Measurements from ENCODE around the gene DNAJB9.

DNAJB9 gene

GRCh38 chr7:108561047-108561619 is 8.5 kb upstream of the DNAJB9 start:
- no peak overlapping the region for H3K4me3 ChIP-seq (ENCODE audit: low read length)
- no peak for DNase-seq (ENCODE audit: low read depth, low spot score)

GRCh38 chr7:108565987-108566386 is 3.7 kb upstream of the DNAJB9 start:
- no peak overlapping the region for H3K4me3 ChIP-seq (ENCODE audit: low read length)
- DNase-seq (ENCODE audit: low read depth, low spot score): no peak

DNA sequence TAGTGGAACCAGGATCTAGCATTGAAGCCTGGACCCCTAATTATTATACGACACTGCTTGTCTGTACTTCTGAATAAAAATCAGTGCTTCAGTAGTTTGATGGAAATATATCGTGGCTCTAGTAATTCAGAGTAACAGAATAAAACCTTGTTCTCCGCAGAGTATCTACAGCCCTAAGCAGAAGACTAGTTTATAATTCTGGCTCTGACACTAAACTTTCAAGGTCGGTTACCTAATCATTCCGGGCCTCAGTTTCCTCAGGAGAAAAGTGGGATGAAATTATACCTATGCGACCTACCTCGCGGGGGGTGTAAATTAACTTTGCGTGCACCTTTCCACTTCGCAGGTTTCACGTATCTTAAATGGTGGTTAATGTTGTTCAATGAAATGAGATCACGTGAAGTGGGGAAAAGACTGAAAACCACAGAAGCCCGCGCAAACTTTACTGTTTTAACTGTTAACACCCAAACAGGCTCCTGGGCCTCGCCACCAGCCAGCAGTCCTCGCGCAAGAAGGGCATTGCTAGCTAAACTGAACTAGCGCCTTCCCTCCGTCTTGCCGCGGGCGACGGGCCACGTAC is 783 bp upstream of the DNAJB9 start:
- peak; percentile 68 for DNase-seq (ENCODE audit: low read depth, low spot score)
- H3K4me3 ChIP-seq (ENCODE audit: low read length): peak overlapping the region; percentile 91

DNA sequence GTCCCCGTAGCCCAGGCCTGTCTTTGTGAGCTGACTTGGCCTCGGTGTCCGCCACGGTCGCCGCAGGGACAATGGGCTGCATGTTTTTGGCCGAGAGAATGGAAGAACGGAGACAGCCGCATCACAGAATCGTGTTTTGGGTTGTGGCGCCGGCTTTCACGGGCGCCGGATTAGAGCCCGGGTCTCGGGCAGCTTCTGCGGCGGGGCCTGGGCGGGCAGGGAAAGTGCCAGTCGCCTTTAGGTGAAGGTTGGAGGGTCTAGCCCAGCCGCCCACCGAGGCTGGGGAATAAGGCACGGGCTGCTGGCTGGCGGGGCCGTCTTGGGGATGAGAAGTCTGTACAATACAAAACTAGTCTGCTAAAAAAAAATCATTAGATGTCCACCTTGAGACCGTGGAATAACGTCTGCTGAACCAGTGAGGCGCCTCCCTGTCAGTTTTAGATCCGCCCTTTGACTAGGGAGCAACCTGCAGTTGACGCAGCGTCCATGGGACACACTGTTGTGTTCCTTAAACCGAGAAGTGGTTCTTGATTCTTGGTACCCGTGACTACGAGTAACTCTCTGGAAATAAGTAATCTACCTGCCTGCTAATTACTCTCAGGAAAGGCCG is 577 bp downstream of the DNAJB9 start:
- DNase-seq (ENCODE audit: low read depth, low spot score): peak; percentile 16
- H3K4me3 ChIP-seq (ENCODE audit: low read length): peak overlapping the region; percentile 91

DNA sequence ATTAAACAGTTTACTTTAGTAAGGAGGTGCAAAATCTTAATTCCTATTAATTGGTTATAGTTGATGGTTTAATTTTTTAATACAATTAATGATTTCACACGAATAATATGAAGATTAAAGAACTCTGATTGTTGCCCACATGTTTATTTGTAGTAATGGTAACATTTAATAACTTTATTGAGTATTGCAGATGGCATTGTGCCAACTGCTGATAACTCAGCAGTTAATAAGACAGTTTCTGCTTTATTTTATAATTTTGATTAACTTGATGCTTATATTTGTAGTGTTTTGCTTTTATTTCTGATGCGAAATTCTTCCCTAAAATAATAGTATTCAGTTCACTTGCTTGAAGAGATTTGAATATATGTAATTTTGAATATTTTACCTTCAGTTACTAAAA is 2.8 kb downstream of the DNAJB9 start:
- H3K4me3 ChIP-seq (ENCODE audit: low read length): no peak overlapping the region
- DNase-seq (ENCODE audit: low read depth, low spot score): no peak

DNA sequence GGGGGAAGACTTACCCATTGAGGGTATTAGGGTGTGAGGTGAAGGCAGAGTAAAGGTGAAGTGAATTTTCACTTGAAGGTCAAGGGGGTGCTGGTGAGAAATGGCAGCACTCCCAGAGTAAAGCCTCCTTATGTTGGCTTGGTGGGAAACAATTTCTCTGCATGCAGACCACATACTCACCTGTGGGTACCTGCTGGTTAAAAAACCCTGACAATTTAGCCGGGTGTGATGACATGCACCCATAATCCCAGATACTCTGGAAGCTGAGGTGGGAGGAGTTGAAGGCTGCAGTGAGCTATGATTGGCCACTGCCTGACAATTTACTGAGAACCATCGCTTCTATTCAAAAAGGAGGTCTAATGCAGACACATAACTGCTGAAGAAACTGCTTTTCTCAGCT is 5.5 kb downstream of the DNAJB9 start:
- no peak overlapping the region for H3K4me3 ChIP-seq (ENCODE audit: low read length)
- DNase-seq (ENCODE audit: low read depth, low spot score): no peak

DNA sequence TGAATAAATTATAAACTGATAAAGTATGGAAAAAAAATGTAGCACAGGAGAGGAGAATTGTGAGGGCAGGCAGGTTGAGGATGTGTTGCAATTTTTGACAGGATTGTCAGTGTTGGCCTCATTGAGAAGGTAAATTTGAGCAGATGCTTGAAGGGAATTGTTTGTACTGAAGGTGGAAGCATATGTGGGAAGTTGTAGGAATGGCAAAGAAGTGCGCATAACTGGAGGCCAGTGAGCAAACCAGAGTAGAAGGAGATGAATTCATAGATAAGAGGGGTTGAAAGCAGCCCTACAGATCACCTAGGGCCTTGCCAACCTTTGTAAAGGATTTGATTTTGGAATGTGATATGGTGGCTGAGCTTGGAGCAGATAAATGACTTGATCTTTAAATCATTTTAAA is 6.4 kb downstream of the DNAJB9 start:
- DNase-seq (ENCODE audit: low read depth, low spot score): no peak
- H3K4me3 ChIP-seq (ENCODE audit: low read length): no peak overlapping the region

DNA sequence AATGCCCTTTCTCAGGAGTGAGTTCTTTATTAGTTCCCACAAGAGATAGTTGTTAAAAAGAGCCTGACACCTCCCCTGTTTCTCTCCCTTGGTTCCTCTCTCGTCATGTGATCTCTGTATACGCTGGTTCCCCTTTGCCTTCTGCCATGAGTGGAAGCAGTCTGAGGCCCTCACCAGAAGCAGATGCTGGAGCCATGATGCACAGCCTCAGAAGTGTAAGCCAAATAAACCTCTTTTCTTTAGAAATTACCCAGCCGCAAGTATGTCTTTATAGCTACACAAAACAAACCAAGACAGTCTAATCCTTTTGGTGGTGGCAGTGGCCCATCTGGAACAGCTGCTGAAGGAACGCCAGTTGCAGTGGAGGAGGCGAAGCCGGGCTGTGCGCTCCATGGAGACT is 9.3 kb downstream of the DNAJB9 start:
- DNase-seq (ENCODE audit: low read depth, low spot score): no peak
- H3K4me3 ChIP-seq (ENCODE audit: low read length): no peak overlapping the region

GRCh38 chr7:108580298-108580697 is 10.6 kb downstream of the DNAJB9 start:
- DNase-seq (ENCODE audit: low read depth, low spot score): no peak
- H3K4me3 ChIP-seq (ENCODE audit: low read length): no peak overlapping the region

DNA sequence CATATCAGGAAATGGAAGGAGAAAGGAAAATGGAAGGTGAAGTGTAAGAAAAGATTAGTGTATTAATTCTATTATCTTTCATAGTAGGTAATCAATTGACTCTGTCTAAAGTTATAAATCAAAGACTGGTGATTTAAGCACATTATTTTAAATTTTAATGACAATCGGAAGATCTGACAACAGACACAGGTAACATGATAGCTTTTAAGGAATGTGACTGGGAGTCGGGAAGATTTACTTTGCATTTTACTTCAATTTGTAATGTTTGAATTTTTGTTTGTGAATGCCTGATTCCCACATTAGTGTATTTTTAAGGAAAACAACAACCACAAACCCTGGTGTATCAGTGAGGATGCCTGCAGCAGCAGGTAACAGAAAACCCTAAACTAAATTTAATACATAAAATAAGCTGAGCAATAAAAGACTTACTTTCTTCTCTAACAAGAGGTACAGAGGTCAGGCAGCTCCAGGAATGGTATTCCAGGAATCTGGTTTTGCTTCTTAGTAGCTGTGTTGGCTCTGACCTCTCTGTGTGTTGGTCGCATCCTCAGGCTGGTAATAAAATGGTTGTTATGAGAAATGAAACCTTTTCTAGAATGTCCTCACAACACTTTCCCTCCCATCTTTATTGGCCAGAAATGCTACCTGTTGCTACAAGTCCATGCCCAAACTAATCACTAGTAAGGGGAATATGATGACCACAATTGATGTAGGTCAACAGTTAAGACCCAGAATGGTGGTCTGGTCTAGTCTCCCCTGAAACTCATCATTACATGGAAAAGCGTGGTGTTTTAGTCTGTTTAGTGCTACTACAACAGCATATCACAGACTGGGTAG is 12.2 kb downstream of the DNAJB9 start:
- no peak overlapping the region for H3K4me3 ChIP-seq (ENCODE audit: low read length)
- DNase-seq (ENCODE audit: low read depth, low spot score): no peak

DNA sequence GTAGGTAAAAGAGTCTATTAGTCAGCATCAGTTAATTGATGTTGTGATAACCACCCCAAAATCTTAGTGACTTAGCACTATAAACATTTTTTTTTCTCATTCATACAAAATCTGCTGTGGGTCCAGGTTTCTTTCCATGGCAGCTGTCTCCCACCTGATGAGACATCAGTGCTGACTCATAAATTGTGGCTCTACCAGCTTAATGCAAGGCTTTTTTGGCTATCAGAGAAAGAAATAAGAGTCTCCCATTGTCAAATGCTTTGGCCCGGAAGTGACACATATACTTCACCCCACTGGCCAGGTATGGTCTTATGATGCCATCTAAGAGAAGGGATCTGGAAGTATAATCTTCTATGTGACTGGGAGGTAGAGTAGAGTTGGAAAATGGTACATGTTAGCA is 14.5 kb downstream of the DNAJB9 start:
- DNase-seq (ENCODE audit: low read depth, low spot score): no peak
- no peak overlapping the region for H3K4me3 ChIP-seq (ENCODE audit: low read length)

- H3K4me3 ChIP-seq (ENCODE audit: low read length): no peak overlapping the region
- no peak for DNase-seq (ENCODE audit: low read depth, low spot score)
Measured at GRCh38 chr7:108585843-108586242, 16.2 kb downstream of the DNAJB9 start.

GRCh38 chr7:108586274-108586710 is 16.6 kb downstream of the DNAJB9 start:
- no peak overlapping the region for H3K4me3 ChIP-seq (ENCODE audit: low read length)
- no peak for DNase-seq (ENCODE audit: low read depth, low spot score)

DNA sequence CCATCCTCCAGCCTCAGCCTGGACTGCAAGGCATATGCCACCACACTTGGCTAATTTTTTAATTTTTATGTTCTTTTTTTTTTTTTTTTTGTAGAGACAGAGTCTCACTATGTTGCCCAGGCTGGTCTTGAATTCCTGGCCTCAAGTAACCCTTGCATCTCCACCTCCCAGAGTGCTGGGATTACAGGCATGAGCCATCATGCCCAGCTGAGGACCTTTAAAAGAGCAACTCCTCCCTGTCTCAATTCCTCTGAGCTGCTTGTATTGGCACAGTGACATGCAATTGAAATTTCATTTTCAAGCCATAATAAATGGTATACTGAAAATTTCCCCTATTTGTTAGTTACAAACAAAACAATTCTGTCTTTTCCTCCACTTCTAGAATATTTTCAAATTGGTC is 19.5 kb downstream of the DNAJB9 start:
- H3K4me3 ChIP-seq (ENCODE audit: low read length): no peak overlapping the region
- DNase-seq (ENCODE audit: low read depth, low spot score): no peak

DNA sequence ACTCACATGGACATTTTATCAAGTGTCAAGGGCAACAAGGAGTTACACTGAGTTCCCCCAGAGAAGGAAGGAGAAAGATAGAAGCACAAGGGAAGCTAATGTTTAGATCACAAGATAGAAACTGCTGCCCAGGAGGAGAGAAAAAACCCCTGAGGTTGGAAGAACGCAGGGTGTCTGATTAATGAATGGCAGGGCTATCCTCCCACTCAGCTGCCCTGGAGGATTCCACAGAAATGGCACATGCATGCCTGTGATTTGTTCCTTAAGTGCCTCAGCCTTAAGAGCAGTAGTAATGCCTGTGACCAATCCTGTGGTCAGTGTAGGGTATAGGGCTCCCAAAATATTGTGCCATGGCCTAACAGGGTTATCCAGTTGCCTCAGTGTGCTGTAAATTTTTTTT is 20.2 kb downstream of the DNAJB9 start:
- H3K4me3 ChIP-seq (ENCODE audit: low read length): no peak overlapping the region
- no peak for DNase-seq (ENCODE audit: low read depth, low spot score)

GRCh38 chr7:108590606-108591005 is 20.9 kb downstream of the DNAJB9 start:
- no peak for DNase-seq (ENCODE audit: low read depth, low spot score)
- H3K4me3 ChIP-seq (ENCODE audit: low read length): no peak overlapping the region

DNA sequence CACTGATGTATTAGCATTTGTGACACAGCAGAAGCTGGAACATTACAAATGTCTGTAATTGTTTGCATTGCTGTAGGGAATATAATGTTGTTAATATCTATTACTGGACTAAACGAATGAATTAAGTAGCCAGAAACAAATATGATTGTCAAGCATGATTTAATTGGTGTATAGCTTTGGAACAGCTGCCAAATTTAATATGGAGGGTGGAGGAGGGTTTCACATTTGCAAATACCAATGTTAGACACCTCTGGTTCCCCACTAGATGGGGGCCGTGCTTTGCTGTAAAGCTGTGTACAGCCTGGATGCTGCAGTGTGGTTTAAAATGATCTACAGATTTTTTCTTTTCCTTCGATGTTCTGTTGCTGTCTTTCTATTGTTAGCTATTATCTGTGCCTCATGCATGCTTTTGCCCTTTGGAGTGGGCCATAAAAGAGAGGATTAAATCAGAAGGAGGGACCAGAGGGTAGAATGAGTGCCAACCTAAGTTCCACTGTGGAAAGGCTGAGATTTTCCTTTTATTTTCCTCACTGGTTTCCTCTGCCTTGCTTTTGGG is 23.1 kb downstream of the DNAJB9 start:
- no peak for DNase-seq (ENCODE audit: low read depth, low spot score)

DNA sequence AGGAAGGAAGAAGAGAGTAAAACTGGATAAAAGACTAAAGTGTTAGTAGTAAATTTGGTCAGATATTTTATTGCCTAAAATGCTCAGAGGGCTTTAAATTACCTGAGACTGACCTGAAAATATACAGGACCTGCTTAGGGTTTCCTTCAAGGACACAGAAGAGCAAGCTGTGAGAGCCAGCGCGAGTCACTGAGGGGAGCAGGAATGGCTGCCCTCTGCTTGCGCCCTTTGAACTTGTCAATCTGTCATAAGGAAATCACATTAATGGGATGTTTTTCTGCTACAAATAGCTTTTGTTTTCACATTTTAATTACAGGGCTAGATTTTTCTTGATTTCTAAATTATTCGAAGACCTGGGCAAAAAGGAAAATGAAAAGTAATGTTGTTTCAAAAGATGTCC is 26.9 kb downstream of the DNAJB9 start:
- H3K4me3 ChIP-seq (ENCODE audit: low read length): no peak overlapping the region
- DNase-seq (ENCODE audit: low read depth, low spot score): no peak

More for the DNA sequence above, 23.1 kb downstream of the DNAJB9 start:
- H3K4me3 ChIP-seq (ENCODE audit: low read length): no peak overlapping the region

DNA sequence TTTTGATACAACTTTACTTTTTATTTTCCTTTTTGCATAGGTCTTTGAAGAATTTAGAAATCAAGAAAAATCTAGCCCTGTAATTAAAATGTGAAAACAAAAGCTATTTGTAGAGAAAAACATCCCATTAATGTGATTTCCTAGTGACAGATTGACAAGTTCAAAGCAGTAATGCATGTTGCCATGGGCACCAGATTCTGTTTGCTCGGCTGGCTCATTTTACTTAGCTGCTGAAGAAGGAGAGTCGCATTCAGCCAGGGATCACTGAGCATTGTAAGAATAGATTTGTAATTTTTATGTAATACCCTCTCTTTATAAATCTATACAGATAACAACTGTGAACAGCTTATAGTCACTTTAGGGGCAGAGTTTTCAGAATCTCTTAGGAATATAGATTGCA is 28.5 kb downstream of the DNAJB9 start:
- DNase-seq (ENCODE audit: low read depth, low spot score): no peak
- H3K4me3 ChIP-seq (ENCODE audit: low read length): no peak overlapping the region

Measured in Jurkat, Clone E6-1 (cell line).